Liver (tissue), 2 donors: ENCODE results near the gene APP.

Experiments
- YY1 ChIP-seq: IDR thresholded peaks from 2 replicates; pipeline ENCODE4 v1.6.1; 2016; ENCODE audit warnings: antibody characterized with exemption, mild to moderate bottlenecking
- TF ChIP-seq, protein P1 (sequence below): fragments of 150-350 bp; IDR thresholded peaks from 2 replicates; pipeline ENCODE4 v1.5.1; 2017; ENCODE audit warnings: improper control_type of control experiment, low read depth, low read length; ENCODE audit not compliant: missing input control
- donor health status: healthy.

DNA sequence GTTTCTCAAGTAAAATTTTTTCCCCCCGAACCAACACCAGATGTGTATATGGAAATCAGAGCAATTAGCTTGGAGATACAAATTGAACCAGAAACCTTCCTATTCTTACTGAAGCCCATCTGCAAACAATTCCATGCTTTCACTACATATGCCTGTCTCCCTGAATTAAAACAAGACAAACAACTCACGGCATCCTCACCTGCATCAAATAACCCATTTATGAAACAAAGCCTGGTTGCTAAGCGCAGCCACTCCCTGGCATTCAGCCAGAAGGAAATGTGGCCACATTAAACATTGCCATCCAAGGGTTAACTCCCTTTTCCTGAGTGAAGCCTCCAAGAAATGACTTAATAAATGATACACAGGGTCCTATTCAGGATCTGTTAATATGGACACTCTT lies 55.3 kb downstream of the APP start:
- no peak for TF ChIP-seq YY1
- TF ChIP-seq, protein P1, sequence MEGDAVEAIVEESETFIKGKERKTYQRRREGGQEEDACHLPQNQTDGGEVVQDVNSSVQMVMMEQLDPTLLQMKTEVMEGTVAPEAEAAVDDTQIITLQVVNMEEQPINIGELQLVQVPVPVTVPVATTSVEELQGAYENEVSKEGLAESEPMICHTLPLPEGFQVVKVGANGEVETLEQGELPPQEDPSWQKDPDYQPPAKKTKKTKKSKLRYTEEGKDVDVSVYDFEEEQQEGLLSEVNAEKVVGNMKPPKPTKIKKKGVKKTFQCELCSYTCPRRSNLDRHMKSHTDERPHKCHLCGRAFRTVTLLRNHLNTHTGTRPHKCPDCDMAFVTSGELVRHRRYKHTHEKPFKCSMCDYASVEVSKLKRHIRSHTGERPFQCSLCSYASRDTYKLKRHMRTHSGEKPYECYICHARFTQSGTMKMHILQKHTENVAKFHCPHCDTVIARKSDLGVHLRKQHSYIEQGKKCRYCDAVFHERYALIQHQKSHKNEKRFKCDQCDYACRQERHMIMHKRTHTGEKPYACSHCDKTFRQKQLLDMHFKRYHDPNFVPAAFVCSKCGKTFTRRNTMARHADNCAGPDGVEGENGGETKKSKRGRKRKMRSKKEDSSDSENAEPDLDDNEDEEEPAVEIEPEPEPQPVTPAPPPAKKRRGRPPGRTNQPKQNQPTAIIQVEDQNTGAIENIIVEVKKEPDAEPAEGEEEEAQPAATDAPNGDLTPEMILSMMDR, result no peak
